ENCODE results near the gene CHRDL2. TPM values are rescaled to one million over a fixed set of nuclear protein-coding genes. Genes with fewer than 3 reads are reported as not detected.

The CHRDL2 gene
- total and polyA plus RNA-seq, 2 of the 13 experiments (the other 11 are each of a cell fraction or from before 2014, with no cell fraction given) = 0.04 TPM; not detected in 1

- TF ChIP-seq LCORL (IDR thresholded peaks at IDR 0.05) (no peak), LCORL (CRISPR knock-in tag; IDR thresholded peaks at IDR 0.05) (no peak), IRX3 (CRISPR knock-in tag; IDR thresholded peaks at IDR 0.05; ENCODE audit: borderline replicate concordance, low read depth) (no peak), ZNF674 (CRISPR knock-in tag; IDR thresholded peaks at IDR 0.05; ENCODE audit: low read depth) (no peak), ZNF713 (CRISPR knock-in tag; IDR thresholded peaks at IDR 0.05) (no peak), AKAP8 (CRISPR knock-in tag; IDR thresholded peaks at IDR 0.05) (no peak), EED (CRISPR knock-in tag; IDR thresholded peaks at IDR 0.05) (no peak), ZBTB42 (CRISPR knock-in tag; IDR thresholded peaks at IDR 0.05) (no peak), KDM3A (CRISPR knock-in tag; IDR thresholded peaks at IDR 0.05; ENCODE audit: low read depth) (no peak), ZBTB25 (CRISPR knock-in tag; IDR thresholded peaks at IDR 0.05) (no peak), ZNF839 (CRISPR knock-in tag; IDR thresholded peaks at IDR 0.05; ENCODE audit: borderline replicate concordance) (no peak), CSRNP1 (CRISPR knock-in tag; IDR thresholded peaks at IDR 0.05) (no peak), PRMT3 (CRISPR knock-in tag; IDR thresholded peaks at IDR 0.05; ENCODE audit: borderline replicate concordance, low read depth) (no peak)
- in situ Hi-C loops (cut with HindIII; ENCODE audit: extremely low pct_ligation_motif_present, low pct_unique_long_range_greater_than_20kb) (no loop called here), intact Hi-C loops (cut with micrococcal nuclease; ENCODE audit: unreplicated experiment) (loop anchor here (10.0 kb wide), 2 partner anchors 125 to 135 kb away; no protein-coding TSS in a partner anchor)
- TSS peak; percentile 83 for BruUV-seq (replicated peaks)
- Histone ChIP-seq H2AFZ (ENCODE audit: low read length) (no peak overlapping the region), H3K79me2 (ENCODE audit: insufficient read depth, low read length) (peaks cover 50% of the 10 kb centered on the region), H3K9ac (ENCODE audit: insufficient read depth, low read depth, low read length) (peak overlapping the region; percentile 93), H3K27ac (ENCODE audit: extremely low read length, insufficient read depth, low read length) (peak overlapping the region; percentile 93), H3K4me3 (replicated peaks in 1 of 3; ENCODE audit: insufficient read depth in 1 of 3, low read depth in 2 of 3, low read length in 3 of 3) (peak overlapping the region; percentile 71 to 78 (median 77)), H3K9me3 (ENCODE audit: low read length) (no peaks in the 10 kb centered on the region), H3K4me2 (ENCODE audit: low read depth, low read length) (peak overlapping the region; percentile 93), H3K4me1 (ENCODE audit: insufficient read depth, low read length) (peaks cover 60% of the 10 kb centered on the region), H3K27me3 (ENCODE audit: control insufficient read depth in 1 of 2, insufficient read depth in 2 of 2, low read length in 2 of 2) (no peaks in the 10 kb centered on the region; a peak in 1 of 5 replicates), H3K36me3 (replicated peaks in 1 of 2; ENCODE audit: control insufficient read depth in 1 of 2, insufficient read depth in 2 of 2, low read length in 2 of 2) (no peaks in the 10 kb centered on the region), H4K20me1 (ENCODE audit: insufficient read depth, low read length) (peaks cover 17% of the 10 kb centered on the region)
- WGBS (ENCODE audit: low lambda C conversion rate) = 19% methylated on average over 2 of the region's 2 CpGs
- DNase-seq (ENCODE audit: low spot score) = no peak
- ATAC-seq = no peak
- ChIA-PET POLR2A (interaction anchor here (0.8 kb wide), 1 partner anchor 16 kb away, joined by 3 read pairs; no protein-coding TSS in a partner anchor), CTCF (ENCODE audit: low intra/inter-chr PET ratio, low total read pairs) (no interaction called here)
- no peak for FAIRE-seq
Observed at GRCh38 chr11:74749965-74750296, 18.7 kb upstream of the CHRDL2 start.
